ELF-1 (cell line): ENCODE results near the gene TOMM20.
"Not testable (repeated sequence)": the region's sequence is repeated elsewhere in the genome, so short reads cannot be mapped to it uniquely, and the experiment has no call there.

Source experiments
- DNase-seq: peaks from one replicate; pipeline ENCODE4 v3.0.0-alpha.2; 2016; ENCODE audit warnings: low read depth, low spot score

TOMM20 gene

DNA sequence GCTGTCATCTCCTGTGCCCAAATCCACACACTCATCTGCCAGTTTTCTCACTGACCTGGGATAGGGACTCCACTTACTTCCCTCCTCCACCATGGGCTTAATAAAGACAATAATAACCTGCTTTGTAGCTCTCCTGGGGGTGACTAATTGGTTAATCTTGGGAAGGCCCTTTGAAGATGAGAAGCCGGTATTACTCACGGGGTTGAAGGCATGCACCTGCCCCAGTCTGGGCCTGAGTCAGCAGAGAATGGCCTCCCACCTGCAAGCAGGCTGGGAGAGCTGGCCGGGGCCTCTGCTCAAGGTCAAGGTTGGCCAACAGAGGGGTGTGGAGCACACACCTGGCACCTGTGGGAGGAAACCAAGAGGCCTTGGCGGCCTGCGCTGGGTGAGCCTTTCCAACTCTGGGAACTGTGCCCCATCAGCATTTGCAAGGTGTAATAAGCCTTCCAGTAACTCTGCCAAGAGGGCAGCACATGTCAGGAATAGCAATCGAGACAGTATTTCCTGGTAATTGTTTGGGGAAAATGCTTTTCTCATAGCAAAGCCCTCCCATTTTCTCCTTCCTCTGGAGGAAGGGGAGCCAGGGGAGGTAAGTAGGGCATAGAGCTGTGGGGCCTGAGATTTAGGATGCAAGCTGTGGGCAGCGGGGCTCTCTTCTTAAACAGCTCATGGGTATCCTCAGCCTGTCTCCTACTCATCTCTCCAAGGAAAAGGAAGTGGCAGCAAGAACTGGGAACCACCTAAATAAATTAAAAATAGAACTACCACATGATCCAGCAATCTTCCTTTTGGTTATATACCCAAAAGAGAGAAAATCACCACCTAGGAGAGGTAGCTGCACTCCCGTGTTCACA, 49.0 kb downstream of the TOMM20 start:
- peak; percentile 37 for DNase-seq

DNA sequence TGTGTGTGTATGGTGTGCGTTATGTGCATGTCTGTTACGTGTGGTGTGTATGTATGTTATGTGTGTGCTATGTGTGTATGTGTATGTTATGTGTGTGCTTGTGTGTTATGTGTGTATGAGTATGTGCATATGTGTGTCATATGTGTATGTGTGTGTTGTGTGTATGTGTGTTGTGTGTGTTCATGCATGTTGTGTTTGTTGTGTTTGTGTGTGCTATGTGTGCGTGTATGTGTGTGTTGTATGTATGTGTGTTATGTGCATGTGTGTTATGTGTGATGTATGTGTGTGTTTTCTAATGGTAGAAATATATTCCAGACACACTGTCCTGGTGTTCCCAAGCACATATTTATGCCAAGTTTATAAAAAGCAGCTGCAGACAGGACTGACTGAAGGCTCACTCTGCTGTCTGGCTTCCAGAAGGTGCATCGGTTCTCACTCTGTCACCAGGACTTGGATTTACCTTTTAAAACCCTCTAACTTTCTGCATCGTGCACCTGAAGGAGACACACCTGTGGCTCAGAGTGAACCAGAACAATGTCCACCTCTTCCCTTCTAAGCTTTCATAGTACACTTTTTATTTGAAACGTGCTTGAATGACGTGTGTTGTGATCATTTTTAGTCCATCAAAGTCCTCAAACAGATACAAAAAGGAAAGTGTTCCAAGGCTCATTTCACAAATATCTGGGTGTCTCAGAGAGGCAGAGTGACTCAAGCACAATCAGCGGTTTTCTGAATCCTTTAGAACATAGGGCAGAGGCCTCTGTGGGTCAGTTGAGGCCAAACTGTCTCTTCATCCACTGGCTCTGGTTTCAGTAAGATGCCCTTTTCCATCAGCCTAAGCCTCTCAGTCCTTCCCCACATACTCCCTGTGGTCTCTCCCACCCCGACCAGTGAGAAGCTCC, 49.9 kb downstream of the TOMM20 start:
- no peak for DNase-seq

DNA sequence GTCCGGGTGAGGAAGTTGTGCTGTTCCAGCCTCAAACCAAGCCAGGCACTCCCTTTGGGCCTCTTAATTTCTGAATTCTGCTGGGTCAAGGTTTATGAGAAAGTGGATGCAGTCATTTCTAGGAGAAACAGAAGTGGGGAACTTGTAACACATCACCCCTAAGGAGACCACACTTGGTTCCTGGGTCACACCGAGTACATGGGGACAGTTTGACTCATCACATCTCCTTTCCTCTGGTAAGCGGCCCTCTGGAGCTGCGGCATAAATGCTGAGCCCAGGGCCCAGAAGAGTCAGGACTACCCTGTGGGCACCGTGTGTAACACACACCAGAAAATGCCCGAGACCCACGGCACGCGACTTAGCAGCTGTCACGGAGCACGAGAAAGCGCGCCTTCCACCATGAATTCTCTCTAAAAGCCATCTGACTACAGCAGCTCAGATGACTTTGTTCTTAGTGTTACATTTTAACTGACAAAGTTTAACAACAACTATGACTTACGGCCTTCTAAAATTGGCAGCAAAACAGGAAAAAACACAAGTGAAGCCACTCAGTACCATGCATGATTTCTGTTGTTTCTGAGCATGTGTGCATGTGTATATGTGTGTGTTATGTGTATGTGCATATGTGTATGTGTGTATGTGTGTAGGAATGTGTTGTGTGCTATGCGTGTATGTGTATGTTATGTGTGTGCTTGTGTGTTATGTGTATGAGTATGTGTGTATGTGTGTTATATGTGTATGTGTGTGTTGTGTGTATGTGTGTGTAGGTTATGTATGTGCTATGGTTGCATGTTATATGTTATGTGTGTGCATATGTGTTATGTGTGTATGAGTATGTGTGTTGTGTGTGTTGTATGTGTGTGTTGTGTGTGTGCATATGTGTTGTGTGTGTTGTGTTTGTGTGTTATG, 50.8 kb downstream of the TOMM20 start:
- DNase-seq, result no peak

DNA sequence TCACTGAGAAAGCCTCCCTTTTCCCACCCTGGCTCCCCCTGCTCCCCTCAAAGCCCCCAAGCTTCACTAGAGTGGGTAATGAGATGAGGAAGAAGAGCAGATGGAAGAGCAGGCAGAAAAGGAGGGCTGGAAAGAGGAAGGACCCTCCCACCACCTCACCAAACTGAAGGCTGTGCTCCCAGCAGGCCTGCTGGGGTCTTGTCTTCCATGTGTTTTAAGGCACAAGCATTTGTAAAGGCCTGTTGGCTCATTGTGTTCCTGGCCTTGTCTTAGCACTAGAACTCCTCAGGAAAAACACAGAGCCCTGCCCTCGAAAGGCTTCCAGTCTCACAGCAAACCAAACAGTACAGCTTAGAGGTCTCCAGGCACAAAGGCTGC, 51.5 kb downstream of the TOMM20 start:
- no peak for DNase-seq

DNA sequence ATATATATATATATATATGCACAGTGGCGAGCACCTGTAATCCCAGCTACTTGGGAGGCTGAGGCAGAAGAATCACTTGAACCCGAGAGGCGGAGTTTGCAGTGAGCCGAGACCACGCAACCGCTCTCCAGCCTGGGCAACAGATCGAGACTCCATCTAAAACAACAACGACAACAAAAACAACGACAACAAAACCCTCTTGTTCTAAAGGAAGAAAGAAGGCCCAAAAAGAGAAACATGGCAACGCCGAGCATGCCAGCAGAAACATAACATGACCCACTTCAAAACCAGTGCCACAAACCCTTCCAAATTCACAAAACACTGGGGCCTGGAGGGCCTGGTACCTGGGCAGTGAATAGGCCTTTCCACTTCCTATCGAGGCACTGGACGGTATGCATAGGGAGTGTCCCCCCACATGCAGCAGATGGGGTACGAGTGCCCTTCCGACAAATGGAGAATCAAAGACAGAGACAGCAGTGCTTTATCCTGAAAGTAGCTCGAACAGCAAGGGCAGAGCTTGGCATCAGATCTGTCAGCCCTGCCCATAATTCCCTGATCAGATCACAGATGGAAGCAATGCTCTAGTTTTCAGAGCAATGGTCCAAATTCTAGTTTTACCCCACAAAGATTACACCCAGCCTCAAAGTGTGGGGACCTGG, 52.0 kb downstream of the TOMM20 start:
- DNase-seq, result no peak

DNA sequence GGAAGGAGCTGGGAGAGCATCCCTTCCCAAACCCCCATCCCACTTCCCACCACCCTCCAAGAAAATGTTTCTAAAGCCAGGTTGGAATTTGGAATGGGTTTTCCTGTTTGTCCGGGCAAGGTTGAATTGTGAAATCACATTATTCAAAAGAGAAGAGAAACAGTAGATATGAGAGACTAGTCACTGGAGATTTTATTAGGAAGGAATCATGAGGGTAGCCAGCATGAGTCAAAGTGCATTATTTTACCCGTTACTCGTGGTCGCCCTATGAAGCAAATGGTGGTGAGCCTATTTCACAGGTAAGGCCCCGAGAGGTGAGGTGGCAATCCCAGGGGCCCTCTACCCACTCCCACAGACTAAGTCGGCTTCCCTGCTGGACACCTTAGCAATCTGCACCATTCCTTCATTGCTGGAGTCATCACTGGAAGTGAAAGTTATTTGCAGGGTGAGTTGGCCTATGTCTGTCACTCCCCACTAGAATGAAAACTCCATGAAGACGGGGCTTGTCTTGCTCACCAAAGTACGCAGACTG, 52.8 kb downstream of the TOMM20 start:
- DNase-seq, result no peak

DNA sequence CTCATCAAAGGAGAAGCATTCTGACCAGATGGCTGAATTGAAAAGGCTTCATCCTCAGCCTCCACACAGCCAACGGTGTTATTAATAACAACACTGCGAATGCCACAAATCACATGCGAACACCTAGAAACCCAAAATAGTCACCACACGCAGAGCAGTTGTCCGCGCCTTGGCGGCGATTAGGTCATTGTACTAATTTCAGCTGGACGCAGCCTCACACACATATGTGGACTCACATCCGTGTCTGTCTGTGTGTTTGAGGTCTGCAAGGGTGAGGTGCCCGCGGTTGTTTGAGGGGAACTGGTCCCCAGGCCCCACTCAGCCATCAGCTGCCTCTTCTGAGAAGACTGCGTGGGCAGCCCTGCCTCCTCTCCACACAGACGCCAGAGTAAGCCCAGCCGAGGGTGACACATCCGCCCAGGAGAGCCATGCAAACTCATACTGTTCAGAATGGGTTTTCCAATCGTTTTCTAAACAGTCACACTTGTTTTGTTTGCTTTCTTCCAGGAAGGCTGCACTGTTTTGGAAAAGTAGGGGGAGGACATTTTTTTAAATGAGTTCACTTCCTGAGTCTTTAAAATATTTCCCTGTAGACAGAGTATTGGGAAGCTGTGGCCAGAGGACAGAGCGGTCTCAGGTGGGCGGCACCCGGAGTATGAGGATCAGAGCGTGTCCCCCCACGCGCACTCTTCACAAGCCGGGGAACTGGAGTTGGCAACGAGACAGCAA, 53.4 kb downstream of the TOMM20 start:
- no peak for DNase-seq

DNA sequence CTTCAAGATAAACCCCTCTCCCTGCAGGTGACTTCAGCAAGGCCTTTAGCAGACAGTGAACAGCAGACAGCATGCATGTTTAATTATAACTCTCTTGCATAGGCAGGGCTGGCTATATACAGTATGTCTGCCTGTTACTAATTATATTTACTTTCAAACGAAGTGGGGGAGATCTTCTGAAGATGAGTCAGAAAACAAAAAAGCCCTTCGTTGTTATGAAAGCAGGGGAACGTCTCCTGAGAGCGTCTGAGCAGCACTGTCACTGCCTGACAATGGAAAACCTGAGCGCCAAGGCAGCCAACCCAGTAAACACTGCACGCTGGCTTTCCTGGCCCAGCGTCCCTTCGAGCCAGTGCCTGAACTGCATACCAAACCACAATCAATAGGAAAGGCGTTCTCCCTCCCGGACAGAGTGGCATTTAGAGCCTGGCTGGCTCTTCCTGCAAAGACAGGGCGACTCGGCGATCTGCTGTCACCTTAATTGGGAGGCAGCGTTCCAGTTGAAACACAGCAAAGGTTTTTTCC, 54.1 kb downstream of the TOMM20 start:
- DNase-seq, result peak; percentile 73

DNA sequence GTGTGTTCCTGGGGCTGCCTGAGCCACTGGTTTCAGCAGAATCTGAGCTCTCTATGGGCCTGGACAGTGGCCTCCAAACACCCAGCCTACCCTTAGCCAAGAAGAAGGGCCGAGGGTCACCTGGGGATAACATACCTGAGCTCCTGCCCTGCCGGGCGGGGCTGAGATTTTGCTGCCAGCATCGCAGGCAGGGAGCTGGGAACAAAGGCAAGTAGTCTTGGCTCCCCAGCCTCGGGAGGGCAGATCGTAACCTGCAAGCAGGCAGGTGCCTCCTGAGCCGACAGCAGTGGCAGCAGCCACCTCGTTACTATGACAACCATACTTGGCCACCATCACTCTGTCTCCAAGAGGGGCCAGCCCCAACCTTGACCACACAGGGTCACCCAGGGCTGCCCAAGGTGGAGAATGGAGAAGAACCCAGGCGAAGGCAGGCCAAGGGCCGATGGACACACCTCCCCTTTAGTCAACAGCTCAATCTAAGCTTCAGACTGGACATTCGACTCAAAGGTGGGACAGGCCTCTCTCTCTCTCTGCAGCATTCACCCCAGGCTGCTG, 54.6 kb downstream of the TOMM20 start:
- no peak for DNase-seq

DNA sequence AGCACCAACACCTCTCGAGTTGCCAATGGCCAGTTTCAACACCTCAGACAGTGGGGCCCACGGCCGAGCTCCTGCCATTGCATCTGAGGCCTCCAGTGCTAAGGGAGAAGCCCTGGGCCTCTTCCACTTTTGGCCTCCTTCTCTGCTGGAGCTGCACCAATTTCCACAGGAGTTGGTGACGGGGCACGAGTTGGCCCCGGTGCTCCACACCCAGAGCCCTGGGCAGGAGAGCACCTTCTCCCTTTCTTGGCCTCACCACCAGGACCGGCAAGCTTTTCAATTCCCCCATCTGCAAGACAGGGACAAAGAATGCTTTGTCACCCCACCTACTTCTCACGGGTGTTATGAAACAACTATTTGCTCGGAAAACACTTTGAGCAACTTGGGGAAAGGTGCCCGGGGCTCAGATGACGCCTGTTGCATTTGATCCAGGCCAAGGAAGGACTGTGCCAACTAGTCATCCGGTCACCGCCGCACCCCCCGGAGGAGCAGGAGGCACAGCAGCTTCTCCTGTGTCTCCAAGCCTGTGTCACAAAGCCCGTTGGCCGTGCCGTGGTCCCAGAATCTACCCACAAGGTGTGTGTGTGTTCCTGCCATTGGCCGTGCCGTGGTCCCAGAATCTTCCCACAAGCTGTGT, 55.2 kb downstream of the TOMM20 start:
- DNase-seq, result no peak

DNA sequence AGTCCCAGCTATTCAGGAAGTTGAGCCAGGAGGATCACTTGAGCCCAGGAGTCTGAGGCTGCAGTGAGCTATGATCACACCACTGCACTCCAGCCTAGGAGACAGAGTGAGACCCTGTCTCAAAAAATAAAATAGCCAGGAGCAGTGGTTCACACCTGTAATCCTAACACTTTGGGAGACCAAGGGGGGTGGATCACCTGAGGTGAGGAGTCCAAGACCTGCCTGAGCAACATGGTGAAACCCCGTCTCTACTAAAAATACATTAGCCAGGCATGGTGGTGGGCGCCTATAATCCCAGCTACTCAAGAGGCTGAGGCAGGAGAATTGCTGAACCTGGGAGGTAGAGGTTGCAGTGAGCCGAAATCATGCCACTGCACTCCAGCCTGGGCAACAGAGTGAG, 56.1 kb downstream of the TOMM20 start:
- DNase-seq, result not testable (repeated sequence)

DNA sequence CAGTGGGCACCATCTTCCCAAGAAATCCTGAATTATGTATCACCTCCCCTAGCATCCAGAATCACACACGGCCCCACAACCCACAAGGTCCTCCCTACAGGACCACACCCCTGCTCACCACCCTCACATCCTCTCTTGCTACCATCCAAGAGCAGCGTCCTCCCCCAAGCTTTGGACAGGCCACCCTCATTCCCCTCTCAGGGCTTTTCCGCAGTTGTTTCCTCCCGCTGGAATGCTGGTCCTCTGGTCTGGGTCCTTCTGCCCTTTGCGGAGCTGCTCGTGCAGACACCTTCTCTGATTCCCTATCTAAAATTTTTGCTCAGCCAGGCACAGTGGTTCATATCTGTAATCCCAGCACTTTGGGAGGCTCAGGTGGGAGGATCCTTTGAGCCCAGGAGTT, 56.5 kb downstream of the TOMM20 start:
- no peak for DNase-seq

DNA sequence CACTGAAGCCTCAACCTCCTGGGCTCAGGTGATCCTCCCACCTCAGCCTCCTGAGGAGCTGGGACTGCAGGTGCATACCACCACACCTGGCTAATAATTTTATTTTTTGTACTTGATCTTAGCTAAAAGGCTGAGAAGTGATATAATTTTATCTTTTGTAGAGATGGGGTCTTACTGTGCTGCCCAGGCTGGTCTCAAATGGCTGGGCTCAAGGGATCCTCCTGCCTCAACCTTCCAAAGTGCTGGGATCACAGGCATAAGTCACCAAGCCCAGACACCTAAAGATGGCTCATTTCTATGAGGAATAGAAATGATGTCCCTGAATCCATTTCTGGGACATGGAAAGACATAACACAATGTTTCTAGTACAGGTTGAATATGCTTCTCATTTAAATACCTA, 57.8 kb downstream of the TOMM20 start:
- no peak for DNase-seq

DNA sequence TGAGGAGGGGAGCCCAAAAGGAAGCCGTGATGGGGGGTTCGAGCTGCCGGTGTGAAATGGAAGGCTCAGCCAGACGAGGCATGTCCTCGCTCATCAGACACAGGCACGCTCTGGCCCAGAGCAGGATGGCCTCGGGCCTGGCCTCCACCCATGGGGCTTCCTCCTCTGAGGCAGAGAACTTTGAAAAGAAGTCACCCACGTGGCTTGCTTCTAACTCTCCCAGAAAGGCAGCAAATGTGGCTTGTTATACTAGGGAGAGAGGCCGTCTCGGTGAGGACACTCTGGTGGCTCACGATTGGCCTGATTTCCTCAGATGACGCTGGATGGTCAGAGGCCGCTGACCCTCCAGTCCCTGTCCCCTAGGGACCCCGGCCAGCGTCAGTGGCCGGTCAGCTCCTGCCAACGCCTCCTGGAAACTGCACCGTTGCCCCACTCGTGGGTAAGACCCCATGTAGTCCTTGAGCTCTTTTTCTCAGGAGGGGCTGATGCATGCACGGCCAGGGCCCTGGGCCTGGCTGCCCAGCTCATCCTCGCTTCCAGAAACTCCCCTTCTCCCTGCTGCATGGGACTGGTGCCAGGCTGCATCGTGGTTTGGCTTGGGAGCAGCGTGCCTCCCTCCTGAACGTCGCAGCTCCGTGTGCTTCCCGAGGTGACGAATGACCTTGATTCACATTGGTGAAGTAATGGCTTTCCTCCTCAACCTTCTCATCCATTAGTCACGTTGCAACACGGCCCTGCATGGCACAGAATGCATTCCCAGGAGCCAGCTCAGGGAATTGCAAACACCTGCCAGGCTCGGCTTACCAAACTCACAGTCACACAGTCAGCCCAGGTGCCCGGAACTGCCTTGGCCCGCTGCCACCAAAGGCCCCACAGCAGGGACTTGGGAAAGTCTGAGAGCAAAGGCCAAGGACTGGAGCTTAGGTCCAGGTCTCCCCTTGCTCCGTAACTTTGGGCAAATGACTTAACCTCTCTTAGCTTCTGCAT, 58.8 kb downstream of the TOMM20 start:
- DNase-seq, result no peak

DNA sequence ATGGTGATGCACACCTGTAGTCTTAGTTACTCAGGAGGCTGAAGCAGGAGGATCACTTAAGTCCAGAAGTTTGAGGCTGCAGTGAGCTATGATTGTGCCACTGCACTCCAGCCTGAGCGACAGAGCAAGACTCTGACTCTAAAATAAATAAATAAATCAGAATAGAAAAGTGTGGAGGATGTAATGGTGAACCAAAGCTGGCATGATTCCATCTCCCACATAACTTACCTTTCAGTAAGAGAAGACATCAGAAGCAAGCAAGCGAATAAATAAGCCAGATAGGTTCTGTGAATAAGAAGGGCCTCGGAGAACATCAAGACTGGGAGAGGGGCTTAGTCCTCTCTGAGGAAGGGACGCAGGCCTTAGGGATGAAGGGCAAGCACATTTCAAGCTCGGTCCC, 59.5 kb downstream of the TOMM20 start:
- DNase-seq, result no peak

DNA sequence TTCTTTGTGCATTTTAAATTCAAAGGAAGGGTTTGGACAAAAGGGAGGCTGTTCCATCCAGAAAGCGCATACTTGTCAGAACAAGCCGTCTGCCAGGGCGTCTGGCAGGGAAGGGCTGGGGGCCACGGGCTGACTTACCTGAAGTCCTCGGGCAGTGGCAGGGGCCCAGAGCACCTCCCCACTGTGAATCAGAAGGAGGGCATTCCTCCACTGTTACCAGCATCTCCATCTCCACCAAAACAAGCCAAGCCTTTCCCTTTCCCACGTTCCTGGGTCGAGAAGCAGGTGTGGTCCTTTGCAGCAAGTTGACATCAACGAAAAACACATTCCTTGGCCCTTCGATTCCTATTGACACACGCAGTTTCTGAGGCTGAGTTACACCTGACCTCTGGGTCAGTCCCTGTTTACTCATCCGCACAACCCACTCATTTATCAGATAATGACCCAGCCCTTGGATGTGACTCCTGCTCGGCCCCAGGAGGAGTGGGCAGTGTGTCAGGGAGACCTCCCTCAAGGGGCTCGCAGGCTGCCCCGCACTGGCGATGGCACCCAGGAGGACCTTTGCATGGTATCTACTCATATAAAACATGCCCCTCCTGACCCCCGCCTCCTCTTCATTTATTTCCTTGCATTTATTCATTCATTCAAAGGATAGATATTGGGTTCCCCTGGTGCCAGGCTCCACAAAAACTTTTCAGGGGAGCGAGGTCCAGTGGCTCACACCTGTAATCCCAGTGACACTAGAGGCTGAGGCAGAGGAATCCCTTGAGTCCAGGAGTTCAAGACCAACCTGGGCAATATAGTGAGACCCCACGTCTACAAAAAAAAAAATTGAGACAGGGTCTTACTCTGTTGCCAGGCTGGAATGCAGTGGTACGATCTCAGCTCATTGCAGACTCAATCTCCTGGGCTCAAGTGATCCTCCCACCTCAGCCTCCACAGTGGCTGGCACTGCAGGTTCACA, 60.2 kb downstream of the TOMM20 start:
- peak; percentile 51 for DNase-seq
